ENCODE measurements around the gene OAS3.

Gene OAS3

DNA sequence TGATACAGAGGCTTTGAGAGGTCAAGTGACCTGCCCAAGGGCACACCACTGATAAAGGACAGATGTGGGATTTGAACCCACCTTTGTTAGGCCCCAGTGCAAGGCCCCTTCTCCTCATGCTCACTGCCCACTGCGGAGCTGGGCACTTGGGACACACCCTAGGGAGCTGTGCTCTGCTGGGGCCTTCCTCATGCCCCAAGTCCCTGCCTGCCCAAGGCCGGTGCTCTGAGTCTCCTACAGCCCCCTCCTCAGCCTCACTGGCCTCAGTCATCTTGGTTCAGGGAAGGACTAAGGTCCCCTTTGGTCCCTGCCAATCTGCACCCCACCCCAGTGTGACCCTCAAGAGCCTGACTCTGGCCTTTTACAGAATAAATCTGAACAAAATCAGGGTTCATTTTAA lies 7.9 kb upstream of the OAS3 start (continued):
- TF ChIP-seq ZNF530 (tag by site-specific recombination; IDR thresholded peaks at IDR 0.05; ENCODE audit: low read depth) (no peak), ZNF664 (tag by site-specific recombination; IDR thresholded peaks at IDR 0.05) (no peak), HOXC10 (CRISPR knock-in tag; IDR thresholded peaks at IDR 0.05) (no peak), ZNF701 (tag by site-specific recombination; IDR thresholded peaks at IDR 0.05) (no peak), ZBTB7A (tag by site-specific recombination; IDR thresholded peaks at IDR 0.05; ENCODE audit: low read depth) (no peak), ZNF24 (tag by site-specific recombination; IDR thresholded peaks at IDR 0.05) (no peak)
- TF ChIP-seq, protein P1, sequence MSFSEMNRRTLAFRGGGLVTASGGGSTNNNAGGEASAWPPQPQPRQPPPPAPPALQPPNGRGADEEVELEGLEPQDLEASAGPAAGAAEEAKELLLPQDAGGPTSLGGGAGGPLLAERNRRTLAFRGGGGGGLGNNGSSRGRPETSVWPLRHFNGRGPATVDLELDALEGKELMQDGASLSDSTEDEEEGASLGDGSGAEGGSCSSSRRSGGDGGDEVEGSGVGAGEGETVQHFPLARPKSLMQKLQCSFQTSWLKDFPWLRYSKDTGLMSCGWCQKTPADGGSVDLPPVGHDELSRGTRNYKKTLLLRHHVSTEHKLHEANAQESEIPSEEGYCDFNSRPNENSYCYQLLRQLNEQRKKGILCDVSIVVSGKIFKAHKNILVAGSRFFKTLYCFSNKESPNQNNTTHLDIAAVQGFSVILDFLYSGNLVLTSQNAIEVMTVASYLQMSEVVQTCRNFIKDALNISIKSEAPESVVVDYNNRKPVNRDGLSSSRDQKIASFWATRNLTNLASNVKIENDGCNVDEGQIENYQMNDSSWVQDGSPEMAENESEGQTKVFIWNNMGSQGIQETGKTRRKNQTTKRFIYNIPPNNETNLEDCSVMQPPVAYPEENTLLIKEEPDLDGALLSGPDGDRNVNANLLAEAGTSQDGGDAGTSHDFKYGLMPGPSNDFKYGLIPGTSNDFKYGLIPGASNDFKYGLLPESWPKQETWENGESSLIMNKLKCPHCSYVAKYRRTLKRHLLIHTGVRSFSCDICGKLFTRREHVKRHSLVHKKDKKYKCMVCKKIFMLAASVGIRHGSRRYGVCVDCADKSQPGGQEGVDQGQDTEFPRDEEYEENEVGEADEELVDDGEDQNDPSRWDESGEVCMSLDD (tag by site-specific recombination; IDR thresholded peaks at IDR 0.05), result no peak
- TF ChIP-seq, protein P2, sequence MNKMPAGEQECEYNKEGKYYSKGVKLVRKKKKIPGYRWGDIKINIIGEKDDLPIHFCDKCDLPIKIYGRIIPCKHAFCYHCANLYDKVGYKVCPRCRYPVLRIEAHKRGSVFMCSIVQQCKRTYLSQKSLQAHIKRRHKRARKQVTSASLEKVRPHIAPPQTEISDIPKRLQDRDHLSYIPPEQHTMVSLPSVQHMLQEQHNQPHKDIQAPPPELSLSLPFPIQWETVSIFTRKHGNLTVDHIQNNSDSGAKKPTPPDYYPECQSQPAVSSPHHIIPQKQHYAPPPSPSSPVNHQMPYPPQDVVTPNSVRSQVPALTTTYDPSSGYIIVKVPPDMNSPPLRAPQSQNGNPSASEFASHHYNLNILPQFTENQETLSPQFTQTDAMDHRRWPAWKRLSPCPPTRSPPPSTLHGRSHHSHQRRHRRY (tag by site-specific recombination; IDR thresholded peaks at IDR 0.05), result no peak

DNA sequence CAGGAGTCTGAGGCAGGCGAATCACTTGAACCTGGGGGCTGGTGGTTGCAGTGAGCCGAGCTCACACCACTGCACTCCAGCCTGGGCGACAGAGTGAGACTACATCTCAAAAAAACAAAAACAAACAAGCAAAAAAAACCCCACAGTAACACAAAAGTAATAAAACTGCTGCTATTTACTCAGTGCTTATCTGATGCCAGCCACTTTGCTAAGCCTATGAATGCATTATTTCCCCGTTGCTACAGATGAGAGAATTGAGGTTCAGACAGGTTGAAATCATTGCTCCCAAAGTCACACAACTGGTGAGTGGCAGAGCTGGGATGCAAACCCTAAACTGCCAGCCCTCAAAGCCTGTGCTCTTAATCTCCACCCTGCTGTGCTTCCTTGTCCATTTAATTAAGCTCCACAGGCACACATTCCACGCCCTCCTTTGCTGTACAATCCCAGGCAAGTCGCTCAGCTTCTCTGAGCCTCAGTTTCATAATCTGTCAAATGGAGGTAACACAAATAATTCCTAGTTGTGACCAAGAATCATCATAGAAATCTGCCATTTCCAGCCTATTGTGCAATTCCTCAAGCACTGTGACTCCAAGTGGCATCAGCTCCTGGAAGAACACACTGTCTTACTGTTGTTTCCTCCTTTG lies 5.7 kb upstream of the OAS3 start:
- CTCF ChIA-PET, result interaction anchor here (0.6 kb wide), 1 partner anchor 35 kb away, joined by 3 read pairs; no protein-coding TSS in a partner anchor
- Histone ChIP-seq H3K9me3 (ENCODE audit: control insufficient read depth, insufficient read depth, low read depth, low read length) (no peaks in the 10 kb centered on the region), H3K36me3 (ENCODE audit: control insufficient read depth in 2 of 2, insufficient read depth in 1 of 2, low read length in 2 of 2) (no peaks in the 10 kb centered on the region), H3K27ac (ENCODE audit: extremely low read depth, low read depth, low read length) (no peak overlapping the region), H3K4me1 (ENCODE audit: control insufficient read depth, insufficient read depth, low read length) (no peaks in the 10 kb centered on the region), H3K4me3 (ENCODE audit: low read depth, low read length) (no peak overlapping the region)
- POLR2A ChIA-PET, result no interaction called here
- TF ChIP-seq, protein P3, sequence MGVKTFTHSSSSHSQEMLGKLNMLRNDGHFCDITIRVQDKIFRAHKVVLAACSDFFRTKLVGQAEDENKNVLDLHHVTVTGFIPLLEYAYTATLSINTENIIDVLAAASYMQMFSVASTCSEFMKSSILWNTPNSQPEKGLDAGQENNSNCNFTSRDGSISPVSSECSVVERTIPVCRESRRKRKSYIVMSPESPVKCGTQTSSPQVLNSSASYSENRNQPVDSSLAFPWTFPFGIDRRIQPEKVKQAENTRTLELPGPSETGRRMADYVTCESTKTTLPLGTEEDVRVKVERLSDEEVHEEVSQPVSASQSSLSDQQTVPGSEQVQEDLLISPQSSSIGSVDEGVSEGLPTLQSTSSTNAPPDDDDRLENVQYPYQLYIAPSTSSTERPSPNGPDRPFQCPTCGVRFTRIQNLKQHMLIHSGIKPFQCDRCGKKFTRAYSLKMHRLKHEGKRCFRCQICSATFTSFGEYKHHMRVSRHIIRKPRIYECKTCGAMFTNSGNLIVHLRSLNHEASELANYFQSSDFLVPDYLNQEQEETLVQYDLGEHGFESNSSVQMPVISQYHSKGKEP (tag by site-specific recombination; IDR thresholded peaks at IDR 0.05), result no peak
- no peak for TF ChIP-seq ZNF248 (tag by site-specific recombination; IDR thresholded peaks at IDR 0.05)
- TF ChIP-seq ZNF585B (tag by site-specific recombination; IDR thresholded peaks at IDR 0.05), result no peak
- TF ChIP-seq ZNF221 (tag by site-specific recombination; IDR thresholded peaks at IDR 0.05; ENCODE audit: borderline replicate concordance), result no peak
- TF ChIP-seq MEIS1 (CRISPR knock-in tag; IDR thresholded peaks at IDR 0.05; ENCODE audit: borderline replicate concordance), result no peak
- no peak for TF ChIP-seq ZBTB8A (tag by site-specific recombination; IDR thresholded peaks at IDR 0.05)
- no peak for TF ChIP-seq ZFP3 (tag by site-specific recombination; IDR thresholded peaks at IDR 0.05; ENCODE audit: low read depth)
- TF ChIP-seq, protein P1 (tag by site-specific recombination; IDR thresholded peaks at IDR 0.05), result no peak
- no peak for TF ChIP-seq ZNF311 (tag by site-specific recombination; IDR thresholded peaks at IDR 0.05; ENCODE audit: borderline replicate concordance)
- TF ChIP-seq OSR2 (tag by site-specific recombination; IDR thresholded peaks at IDR 0.05), result no peak
- TF ChIP-seq, protein P4, sequence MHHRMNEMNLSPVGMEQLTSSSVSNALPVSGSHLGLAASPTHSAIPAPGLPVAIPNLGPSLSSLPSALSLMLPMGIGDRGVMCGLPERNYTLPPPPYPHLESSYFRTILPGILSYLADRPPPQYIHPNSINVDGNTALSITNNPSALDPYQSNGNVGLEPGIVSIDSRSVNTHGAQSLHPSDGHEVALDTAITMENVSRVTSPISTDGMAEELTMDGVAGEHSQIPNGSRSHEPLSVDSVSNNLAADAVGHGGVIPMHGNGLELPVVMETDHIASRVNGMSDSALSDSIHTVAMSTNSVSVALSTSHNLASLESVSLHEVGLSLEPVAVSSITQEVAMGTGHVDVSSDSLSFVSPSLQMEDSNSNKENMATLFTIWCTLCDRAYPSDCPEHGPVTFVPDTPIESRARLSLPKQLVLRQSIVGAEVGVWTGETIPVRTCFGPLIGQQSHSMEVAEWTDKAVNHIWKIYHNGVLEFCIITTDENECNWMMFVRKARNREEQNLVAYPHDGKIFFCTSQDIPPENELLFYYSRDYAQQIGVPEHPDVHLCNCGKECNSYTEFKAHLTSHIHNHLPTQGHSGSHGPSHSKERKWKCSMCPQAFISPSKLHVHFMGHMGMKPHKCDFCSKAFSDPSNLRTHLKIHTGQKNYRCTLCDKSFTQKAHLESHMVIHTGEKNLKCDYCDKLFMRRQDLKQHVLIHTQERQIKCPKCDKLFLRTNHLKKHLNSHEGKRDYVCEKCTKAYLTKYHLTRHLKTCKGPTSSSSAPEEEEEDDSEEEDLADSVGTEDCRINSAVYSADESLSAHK (tag by site-specific recombination; IDR thresholded peaks at IDR 0.05), result no peak
- no peak for TF ChIP-seq ZNF404 (tag by site-specific recombination; IDR thresholded peaks at IDR 0.05)
- TF ChIP-seq ZNF10 (tag by site-specific recombination; IDR thresholded peaks at IDR 0.05), result no peak
- no peak for TF ChIP-seq ZNF202 (tag by site-specific recombination; IDR thresholded peaks at IDR 0.05; ENCODE audit: borderline replicate concordance)
